Fibroblast of lung (primary cell): ENCODE measurements around the gene KCNIP3.

Experiments
- CTCF ChIP-seq, 2 donors: IDR thresholded peaks in 1 of 2; conservative IDR thresholded peaks in 1 of 2; 1 replicate in 1 of 2; 2 replicates in 1 of 2; pipeline ENCODE4 v1.5.1; 2011 to 2012; ENCODE audit warnings: low read length in 2 of 2, control low read depth in 1 of 2, inconsistent platforms in 1 of 2, low read depth in 1 of 2, mild to moderate bottlenecking in 1 of 2
- EZH2 ChIP-seq: IDR thresholded peaks from 2 replicates; pipeline ENCODE4 v1.5.1; 2012; ENCODE audit warnings: low read length, control low read depth, mild to moderate bottlenecking; ENCODE audit errors: missing control alignments

GRCh38 chr2:95344656-95345055 is 47.5 kb downstream of the KCNIP3 start:
- TF ChIP-seq CTCF (conservative IDR thresholded peaks at IDR 0.05 in 1 of 2, IDR thresholded peaks at IDR 0.05 in 1 of 2; ENCODE audit: low read depth in 1 of 2, low read length in 2 of 2) (no peak), EZH2 (no peak)
